K562 (cell line): ENCODE results near the gene GABRR2. TPM values are rescaled to one million over a fixed set of nuclear protein-coding genes. Genes with fewer than 3 reads are reported as not detected.

Experiments
- ATAC-seq: fragments of 200-7000 bp; cut with Tn5 transposase; 3 replicates; pipeline ENCODE4 v1.9.1; 2020; ENCODE audit warnings: moderate library complexity
- BruUV-seq: library from RNA; stranded (reverse); fragments of 400-500 nt; replicated peaks from 2 replicates; lab custom pipeline; 2021; lab: Mats Ljungman, UMichigan
- CTCF ChIA-PET: fragments of 300-600 bp; formaldehyde crosslinking; extraction: SDS; loops from one replicate; lab custom pipeline; 2021; ENCODE audit warnings: low intra/inter-chr PET ratio; lab: Yijun Ruan, JAX
- POLR2A ChIA-PET: fragments of 300-600, 350-650 bp; sonication (Branson Sonifier 250); formaldehyde crosslinking; extraction: SDS; loops from one replicate; lab custom pipeline; 2021; ENCODE audit warnings: antibody characterized with exemption, inconsistent platforms; lab: Yijun Ruan, JAX
- DNase-seq, 4 experiments: peaks; one replicate each; pipeline versions ENCODE4 v3.0.0 to v3.0.0-alpha.2; 2011 to 2018; ENCODE audit warnings: low spot score in 3 of 4, mixed read lengths in 3 of 4; ENCODE audit errors: extremely low read depth in 1 of 4
- FAIRE-seq: peaks from 2 replicates; lab custom pipeline; 2011; peaks lifted over from hg19 to GRCh38; lab: Jason Lieb, UNC
- H2AFZ ChIP-seq: 2 replicates; pipeline ENCODE4 v1.6.0; 2011; ENCODE audit warnings: low read depth, low read length, control low read depth, inconsistent platforms
- H3K27ac ChIP-seq: fragments of 200-600 bp; 3 replicates; pipeline ENCODE4 v1.8.0; 2011; ENCODE audit warnings: low read depth, mild to moderate bottlenecking, control low read depth, inconsistent platforms, low read length, moderate library complexity, mixed read lengths; ENCODE audit errors: extremely low read depth
- H3K27me3 ChIP-seq, 2 experiments: fragments of 300-600 bp in 1 of 2; 2 replicates in 1 of 2; 3 replicates in 1 of 2; pipeline versions ENCODE4 v1.6.0 to v1.8.0; 2011; ENCODE audit warnings: inconsistent platforms in 2 of 2, low read length in 2 of 2, mild to moderate bottlenecking in 1 of 2, mixed read lengths in 1 of 2, moderate library complexity in 1 of 2; ENCODE audit not compliant: control insufficient read depth in 2 of 2, insufficient read depth in 2 of 2
- H3K36me3 ChIP-seq: fragments of 300-600 bp; 3 replicates; pipeline ENCODE4 v1.8.0; 2011; ENCODE audit warnings: mild to moderate bottlenecking, low read length, inconsistent platforms; ENCODE audit not compliant: control insufficient read depth, insufficient read depth
- H3K4me1 ChIP-seq, 2 experiments: fragments of 200-600 bp in 1 of 2; replicated peaks in 1 of 2; 2 replicates in 1 of 2; 3 replicates in 1 of 2; pipeline versions ENCODE4 v1.5.1 to v1.8.0; 2011; ENCODE audit warnings: inconsistent platforms in 2 of 2, low read length in 2 of 2, mild to moderate bottlenecking in 1 of 2, mixed read lengths in 1 of 2, moderate library complexity in 1 of 2; ENCODE audit not compliant: control insufficient read depth in 2 of 2, insufficient read depth in 2 of 2
- H3K4me2 ChIP-seq: 2 replicates; pipeline ENCODE4 v1.6.1; 2011; ENCODE audit warnings: low read length, control low read depth, inconsistent platforms, mixed read lengths; ENCODE audit not compliant: insufficient read depth
- H3K4me3 ChIP-seq: fragments of 200-600 bp; sonication (generic), shearing (Covaris generic); 2 replicates; pipeline ENCODE4 v1.5.1; 2016; ENCODE audit warnings: control low read depth, inconsistent platforms
- H3K79me2 ChIP-seq: fragments of 200-600 bp; 3 replicates; pipeline ENCODE4 v1.8.0; 2011; ENCODE audit warnings: low read length, inconsistent platforms; ENCODE audit not compliant: control insufficient read depth, insufficient read depth
- H3K9ac ChIP-seq, 2 experiments: 2 replicates each; pipeline versions ENCODE4 v1.6.0 to v1.6.1; 2011; ENCODE audit warnings: low read depth in 2 of 2, low read length in 2 of 2, control low read depth in 1 of 2, inconsistent platforms in 1 of 2, mild to moderate bottlenecking in 1 of 2, mixed read lengths in 1 of 2; ENCODE audit not compliant: insufficient read depth in 1 of 2
- H3K9me1 ChIP-seq: one replicate; pipeline ENCODE4 v1.6.0; 2011; ENCODE audit warnings: inconsistent platforms, mild to moderate bottlenecking, low read length, moderate library complexity; ENCODE audit not compliant: control insufficient read depth, insufficient read depth
- H3K9me3 ChIP-seq: replicated peaks from 2 replicates; pipeline ENCODE4 v1.5.1; 2011; ENCODE audit warnings: low read depth, low read length, inconsistent platforms; ENCODE audit not compliant: control insufficient read depth, insufficient read depth
- H4K20me1 ChIP-seq: replicated peaks from 2 replicates; pipeline ENCODE4 v1.6.1; 2011; ENCODE audit warnings: low read length, inconsistent platforms, mixed read lengths; ENCODE audit not compliant: control insufficient read depth, insufficient read depth
- ATF7 ChIP-seq: fragments of 450-650 bp; IDR thresholded peaks from 2 replicates; pipeline ENCODE4 v1.7.1; 2014; ENCODE audit warnings: mild to moderate bottlenecking, moderate library complexity
- BMI1 ChIP-seq: fragments of 150-350 bp; IDR thresholded peaks from 2 replicates; pipeline ENCODE4 v1.6.1; 2014; ENCODE audit warnings: low read length
- CBFB ChIP-seq: sonication (generic); formaldehyde crosslinking; IDR thresholded peaks from 2 replicates; pipeline ENCODE4 v1.4.0; 2020; ENCODE audit warnings: mild to moderate bottlenecking, missing genetic modification reagents
- CREM ChIP-seq: IDR thresholded peaks from 2 replicates; pipeline ENCODE4 v1.6.1; 2014; ENCODE audit warnings: antibody characterized with exemption, low read depth
- POLR2G ChIP-seq: fragments of 200-400 bp; formaldehyde crosslinking; IDR thresholded peaks from 2 replicates; pipeline ENCODE4 v1.6.1; 2017; ENCODE audit warnings: low read depth, mild to moderate bottlenecking, antibody characterized with exemption, low read length, moderate library complexity
- TARDBP ChIP-seq: fragments of 450-650 bp; IDR thresholded peaks from 2 replicates; pipeline ENCODE4 v1.6.1; 2016
- TCF3 ChIP-seq: sonication (generic); formaldehyde crosslinking; IDR thresholded peaks from 2 replicates; pipeline ENCODE4 v1.4.0; 2020; ENCODE audit warnings: mild to moderate bottlenecking, missing genetic modification reagents
- ZNF175 ChIP-seq: fragments of 200-800 bp; sonication (Bioruptor generic); IDR thresholded peaks from 2 replicates; pipeline ENCODE4 v1.6.1; 2016; ENCODE audit warnings: low read depth, mild to moderate bottlenecking, missing genetic modification characterization, missing compliant biosample characterization
- ZNF197 ChIP-seq: fragments of 200-800 bp; sonication (Bioruptor generic); IDR thresholded peaks from 2 replicates; pipeline ENCODE4 v1.6.1; 2016; ENCODE audit warnings: low read depth, missing genetic modification characterization, missing compliant biosample characterization
- WGBS: fragments of 100-300 bp; shearing (Covaris generic); methylation state at CpG from one replicate; pipeline ENCODE4 v1.1.6; 2016; ENCODE audit warnings: low coverage, mixed read lengths; ENCODE audit not compliant: insufficient coverage; ENCODE audit errors: missing lambda C conversion rate; 5-methylcytosine and 5-hydroxymethylcytosine counted together
- in situ Hi-C: fragments of 300-500 bp; cut with MboI; formaldehyde crosslinking; loops from 4 replicates; pipeline ENCODE4 v1.15.0; 2018; ENCODE audit warnings: inconsistent platforms, mixed read lengths
- intact Hi-C: fragments of 100-400 bp; cut with micrococcal nuclease; formaldehyde crosslinking; loops from 2 replicates; pipeline ENCODE4 v1.14.2; 2022
- polyA plus RNA-seq, 8 experiments: library from polyadenylated mRNA; depleted of rRNA in 4 of 8; stranded (reverse) in 5 of 8; unstranded in 3 of 8; fragments of >200 nt; fragmentation: Nextera tagmentation in 2 of 8; fragmentation: Illumina TruSeq in 1 of 8; extraction: Ambion mirVana in 2 of 8; extraction: Trizol in 1 of 8; gene quantifications; 2 replicates each; pipeline versions ENCODE4 v1.2.1 to v1.2.3, GENCODE V29; 2011 to 2014; ENCODE audit warnings: inconsistent platforms in 1 of 8, missing spikeins in 1 of 8
- total RNA-seq, 7 experiments: library from RNA; depleted of rRNA in 6 of 7; stranded (reverse); fragments of >200 nt in 6 of 7; fragmentation: Illumina TruSeq in 2 of 7; extraction: Trizol in 2 of 7; gene quantifications; 2 replicates each; pipeline versions ENCODE4 v1.2.1 to v1.2.3, GENCODE V29; 2011 to 2021; ENCODE audit warnings: low replicate concordance in 1 of 7
- TF ChIP-seq, protein P1 (sequence below): fragments of 450-650 bp; formaldehyde crosslinking; IDR thresholded peaks from 2 replicates; pipeline ENCODE4 v1.4.0; 2020; ENCODE audit warnings: mild to moderate bottlenecking, mixed read lengths
- TF ChIP-seq, protein P2 (sequence below): fragments of 250-450 bp; sonication (Bioruptor Pico); IDR thresholded peaks from 2 replicates; pipeline ENCODE4 v1.5.0; 2021; ENCODE audit warnings: mild to moderate bottlenecking, moderate library complexity
- TF ChIP-seq, protein P3 (sequence below): fragments of 250-450 bp; sonication (Bioruptor Pico); IDR thresholded peaks from 2 replicates; pipeline ENCODE4 v1.5.0; 2021
- TF ChIP-seq, protein P4 (sequence below): fragments of 250-450 bp; sonication (Bioruptor Pico); IDR thresholded peaks from 2 replicates; pipeline ENCODE4 v1.4.0; 2020; ENCODE audit warnings: mild to moderate bottlenecking, moderate library complexity, borderline replicate concordance

Gene GABRR2
- total and polyA plus RNA-seq, 9 of the 15 experiments (the other 6 are each of a cell fraction or from before 2014, with no cell fraction given), result 0.09 to 0.13 (median 0.10) TPM; not detected in 6

DNA sequence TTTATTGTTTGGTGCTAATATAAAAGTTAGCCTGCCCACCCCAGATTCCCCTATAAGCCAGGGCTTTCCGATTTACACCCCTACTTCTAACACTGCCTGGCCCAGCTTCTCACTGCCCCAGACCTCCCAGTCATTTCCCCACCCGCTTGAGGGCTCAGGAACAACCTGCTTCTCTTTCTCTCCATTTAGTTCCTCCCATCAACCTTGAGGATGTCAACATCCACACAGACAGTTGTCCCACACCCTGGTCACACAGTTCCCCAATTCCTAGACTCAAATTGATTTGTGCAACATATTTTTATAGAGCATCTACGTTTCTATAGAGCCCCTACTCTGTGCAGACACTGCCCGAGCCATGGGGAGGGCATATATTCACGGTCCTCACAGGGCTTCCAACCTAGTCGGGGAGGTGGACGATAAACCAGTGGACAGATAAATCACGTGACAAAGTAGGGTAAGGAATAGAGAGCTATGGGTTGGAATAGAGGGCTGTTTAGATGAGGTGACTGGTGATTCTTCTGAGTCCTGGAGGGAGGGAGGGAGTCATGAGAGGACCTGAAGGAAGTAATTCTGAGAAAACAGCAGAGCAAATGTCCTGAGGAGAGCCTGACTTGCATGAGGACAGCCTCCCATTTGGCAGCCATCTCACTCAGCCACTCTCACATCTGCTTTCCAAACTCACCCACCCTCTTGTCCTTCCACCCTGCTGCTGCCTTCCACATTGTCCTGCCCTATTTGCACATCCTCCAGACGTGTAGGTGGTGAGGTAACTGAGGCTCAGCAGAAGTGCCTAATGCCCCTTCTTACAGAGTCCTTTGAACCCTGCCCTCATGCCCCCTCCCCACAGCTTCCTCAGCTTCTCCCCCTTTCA, 6.3 kb downstream of the GABRR2 start:
- H3K27ac ChIP-seq, result no peak overlapping the region
- DNase-seq (no peak), FAIRE-seq (no peak), ATAC-seq (no peak)
- no peaks in the 10 kb centered on the region for H3K36me3 ChIP-seq
- no peaks in the 10 kb centered on the region for H3K9me3 ChIP-seq
- no peak overlapping the region for H3K9ac ChIP-seq
- peaks cover 0 to 11% of the 10 kb centered on the region in 2 experiments; a peak in 1 of 5 replicates for H3K27me3 ChIP-seq
- no peaks in the 10 kb centered on the region for H3K9me1 ChIP-seq
- intact Hi-C loops (no loop called here), in situ Hi-C loops (no loop called here)
- H3K4me1 ChIP-seq, result peaks cover 0 to 2% of the 10 kb centered on the region in 2 experiments; a peak in 1 of 5 replicates
- POLR2A ChIA-PET, result no interaction called here
- H3K4me2 ChIP-seq, result no peak overlapping the region
- WGBS, result 3% methylated on average over 8 of the region's 9 CpGs
- H2AFZ ChIP-seq, result no peak overlapping the region
- CTCF ChIA-PET, result no interaction called here
- BruUV-seq, result no TSS peak
- H3K79me2 ChIP-seq, result no peaks in the 10 kb centered on the region
- no peaks in the 10 kb centered on the region for H4K20me1 ChIP-seq
- no peak overlapping the region for H3K4me3 ChIP-seq
- TF ChIP-seq CBFB (CRISPR knock-in tag) (no peak), CREM (no peak), TARDBP (no peak), ZNF197 (CRISPR knock-in tag) (no peak), POLR2G (no peak), ATF7 (no peak), BMI1 (no peak), ZNF175 (CRISPR knock-in tag) (no peak), TCF3 (CRISPR knock-in tag) (no peak)
- TF ChIP-seq, protein P1, sequence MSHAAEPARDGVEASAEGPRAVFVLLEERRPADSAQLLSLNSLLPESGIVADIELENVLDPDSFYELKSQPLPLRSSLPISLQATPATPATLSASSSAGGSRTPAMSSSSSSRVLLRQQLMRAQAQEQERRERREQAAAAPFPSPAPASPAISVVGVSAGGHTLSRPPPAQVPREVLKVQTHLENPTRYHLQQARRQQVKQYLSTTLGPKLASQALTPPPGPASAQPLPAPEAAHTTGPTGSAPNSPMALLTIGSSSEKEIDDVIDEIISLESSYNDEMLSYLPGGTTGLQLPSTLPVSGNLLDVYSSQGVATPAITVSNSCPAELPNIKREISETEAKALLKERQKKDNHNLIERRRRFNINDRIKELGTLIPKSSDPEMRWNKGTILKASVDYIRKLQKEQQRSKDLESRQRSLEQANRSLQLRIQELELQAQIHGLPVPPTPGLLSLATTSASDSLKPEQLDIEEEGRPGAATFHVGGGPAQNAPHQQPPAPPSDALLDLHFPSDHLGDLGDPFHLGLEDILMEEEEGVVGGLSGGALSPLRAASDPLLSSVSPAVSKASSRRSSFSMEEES (CRISPR knock-in tag), result peak; percentile 93
- TF ChIP-seq, protein P2, sequence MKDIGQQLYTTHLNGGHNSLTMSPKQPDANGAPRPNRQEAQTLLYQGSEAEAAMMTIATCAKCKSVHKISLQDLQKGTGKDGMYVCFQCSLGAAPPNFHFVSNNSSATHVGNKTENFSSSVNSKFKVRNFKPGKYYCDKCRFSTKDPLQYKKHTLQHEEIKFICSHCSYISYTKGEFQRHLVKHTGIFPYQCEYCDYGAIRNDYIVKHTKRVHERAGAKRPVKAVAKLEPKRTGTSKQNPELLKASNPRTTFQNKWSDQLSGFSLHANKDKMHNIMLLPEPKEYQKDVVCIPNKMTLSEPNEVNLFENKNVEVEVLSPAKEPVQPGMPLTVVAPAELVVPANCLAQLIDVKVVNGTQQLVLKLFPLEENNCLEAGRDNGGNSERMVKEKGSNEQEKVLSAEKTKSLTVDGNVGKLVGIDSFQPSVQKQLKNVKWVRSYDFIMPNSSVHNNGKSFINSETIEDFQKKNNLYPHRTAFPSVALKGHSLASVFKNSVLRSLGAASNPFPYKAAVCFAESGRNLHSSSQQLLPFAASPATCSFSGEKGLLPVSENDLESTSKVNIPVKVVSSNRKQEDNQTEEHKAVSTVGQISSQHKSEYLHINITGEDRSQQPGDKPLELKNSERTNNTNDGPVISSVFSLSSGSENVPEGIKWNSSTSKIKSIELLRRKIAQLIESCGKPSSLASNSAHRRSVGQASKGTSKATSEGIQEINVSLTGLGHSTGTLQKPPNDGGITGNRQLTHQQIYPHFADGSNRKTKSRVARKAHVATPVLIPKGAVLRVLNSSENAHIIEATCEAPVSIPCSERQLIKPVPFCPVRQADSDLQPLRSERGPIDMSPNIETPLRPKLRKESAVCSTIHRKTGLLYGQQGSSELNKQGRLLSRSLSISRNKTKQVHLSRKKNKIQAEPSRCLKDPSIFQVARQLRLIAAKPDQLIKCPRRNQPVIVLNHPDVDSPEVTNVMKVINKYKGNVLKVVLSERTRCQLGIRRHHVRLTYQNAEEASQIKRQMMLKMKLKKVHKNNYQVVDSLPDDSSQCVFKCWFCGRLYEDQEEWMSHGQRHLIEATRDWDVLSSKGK (CRISPR knock-in tag), result no peak
- TF ChIP-seq, protein P3, sequence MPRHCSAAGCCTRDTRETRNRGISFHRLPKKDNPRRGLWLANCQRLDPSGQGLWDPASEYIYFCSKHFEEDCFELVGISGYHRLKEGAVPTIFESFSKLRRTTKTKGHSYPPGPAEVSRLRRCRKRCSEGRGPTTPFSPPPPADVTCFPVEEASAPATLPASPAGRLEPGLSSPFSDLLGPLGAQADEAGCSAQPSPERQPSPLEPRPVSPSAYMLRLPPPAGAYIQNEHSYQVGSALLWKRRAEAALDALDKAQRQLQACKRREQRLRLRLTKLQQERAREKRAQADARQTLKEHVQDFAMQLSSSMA (CRISPR knock-in tag), result no peak
- TF ChIP-seq, protein P4, sequence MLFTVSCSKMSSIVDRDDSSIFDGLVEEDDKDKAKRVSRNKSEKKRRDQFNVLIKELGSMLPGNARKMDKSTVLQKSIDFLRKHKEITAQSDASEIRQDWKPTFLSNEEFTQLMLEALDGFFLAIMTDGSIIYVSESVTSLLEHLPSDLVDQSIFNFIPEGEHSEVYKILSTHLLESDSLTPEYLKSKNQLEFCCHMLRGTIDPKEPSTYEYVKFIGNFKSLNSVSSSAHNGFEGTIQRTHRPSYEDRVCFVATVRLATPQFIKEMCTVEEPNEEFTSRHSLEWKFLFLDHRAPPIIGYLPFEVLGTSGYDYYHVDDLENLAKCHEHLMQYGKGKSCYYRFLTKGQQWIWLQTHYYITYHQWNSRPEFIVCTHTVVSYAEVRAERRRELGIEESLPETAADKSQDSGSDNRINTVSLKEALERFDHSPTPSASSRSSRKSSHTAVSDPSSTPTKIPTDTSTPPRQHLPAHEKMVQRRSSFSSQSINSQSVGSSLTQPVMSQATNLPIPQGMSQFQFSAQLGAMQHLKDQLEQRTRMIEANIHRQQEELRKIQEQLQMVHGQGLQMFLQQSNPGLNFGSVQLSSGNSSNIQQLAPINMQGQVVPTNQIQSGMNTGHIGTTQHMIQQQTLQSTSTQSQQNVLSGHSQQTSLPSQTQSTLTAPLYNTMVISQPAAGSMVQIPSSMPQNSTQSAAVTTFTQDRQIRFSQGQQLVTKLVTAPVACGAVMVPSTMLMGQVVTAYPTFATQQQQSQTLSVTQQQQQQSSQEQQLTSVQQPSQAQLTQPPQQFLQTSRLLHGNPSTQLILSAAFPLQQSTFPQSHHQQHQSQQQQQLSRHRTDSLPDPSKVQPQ, result no peak
